Uterus (tissue), 4 donors: Measurements from ENCODE around the gene CARS1. TPM values are rescaled to one million over a fixed set of nuclear protein-coding genes. Genes with fewer than 3 reads are reported as not detected.

Experiments
- DNase-seq, 2 donors: peaks; one replicate each; pipeline ENCODE4 v3.0.0-alpha.2; 2019 to 2020
- H3K27ac ChIP-seq, 2 donors: fragments of 200-600 bp; sonication (generic); 1 replicate in 1 of 2; 2 replicates in 1 of 2; pipeline ENCODE4 v1.5.1; 2016 to 2018
- H3K27me3 ChIP-seq, 2 donors: fragments of 200-600 bp; sonication (generic); one replicate each; pipeline ENCODE4 v1.5.1; 2018 to 2019; ENCODE audit warnings: control low read depth in 1 of 2
- H3K36me3 ChIP-seq, 2 donors: fragments of 200-600 bp; sonication (generic); one replicate each; pipeline ENCODE4 v1.5.1; 2019; ENCODE audit warnings: control low read depth in 1 of 2
- H3K4me1 ChIP-seq, 2 donors: fragments of 200-600 bp; sonication (generic); one replicate each; pipeline ENCODE4 v1.5.1; 2018 to 2019; ENCODE audit warnings: control low read depth in 1 of 2
- H3K4me3 ChIP-seq, 2 donors: fragments of 200-600 bp; sonication (generic); 1 replicate in 1 of 2; 2 replicates in 1 of 2; pipeline ENCODE4 v1.5.1; 2018 to 2019; ENCODE audit warnings: mild to moderate bottlenecking in 1 of 2
- H3K9me3 ChIP-seq, 2 donors: fragments of 200-600 bp; sonication (generic); one replicate each; pipeline ENCODE4 v1.5.1; 2019; ENCODE audit warnings: control low read depth in 1 of 2
- POLR2A ChIP-seq, 2 donors: fragments of 450-650 bp; IDR thresholded peaks; one replicate each; pipeline ENCODE4 v1.6.1; 2016; ENCODE audit warnings: antibody characterized with exemption in 2 of 2, mild to moderate bottlenecking in 1 of 2, moderate library complexity in 1 of 2
- intact Hi-C: fragments of 100-400 bp; cut with DNase I; formaldehyde crosslinking; loops from one replicate; pipeline ENCODE4 v1.15.1; 2023; ENCODE audit warnings: low total_unique reads
- total RNA-seq, 4 donors: library from RNA; depleted of rRNA in 3 of 4; stranded (reverse); fragments of >200 nt in 3 of 4; gene quantifications; one replicate each; pipeline versions ENCODE4 v1.1.0 to v1.2.4, GENCODE V29; 2014 to 2023
- TF ChIP-seq, protein P1 (sequence below), 4 experiments: fragments of 200-600 bp in 2 of 4; fragments of 450-650 bp in 2 of 4; sonication (generic) in 2 of 4; IDR thresholded peaks; one replicate each; pipeline ENCODE4 v1.5.1; 2016 to 2019; ENCODE audit warnings: antibody characterized with exemption in 4 of 4, mild to moderate bottlenecking in 2 of 4, moderate library complexity in 1 of 4
- donor health status: DM: yes; HTN: yes; CAD: no.

CARS1 gene
- total RNA-seq, 4 donors from 2014 or later, result 13.2 to 39.5 (median 27.4) TPM

GRCh38 chr11:3000032-3000961 lies 56.9 kb downstream of the CARS1 start:
- Histone ChIP-seq H3K4me1 (no peaks in the 10 kb centered on the region), H3K9me3 (no peaks in the 10 kb centered on the region), H3K27me3 (no peaks in the 10 kb centered on the region), H3K27ac (no peak overlapping the region), H3K36me3 (no peaks in the 10 kb centered on the region), H3K4me3 (no peak overlapping the region)
- TF ChIP-seq, protein P1, sequence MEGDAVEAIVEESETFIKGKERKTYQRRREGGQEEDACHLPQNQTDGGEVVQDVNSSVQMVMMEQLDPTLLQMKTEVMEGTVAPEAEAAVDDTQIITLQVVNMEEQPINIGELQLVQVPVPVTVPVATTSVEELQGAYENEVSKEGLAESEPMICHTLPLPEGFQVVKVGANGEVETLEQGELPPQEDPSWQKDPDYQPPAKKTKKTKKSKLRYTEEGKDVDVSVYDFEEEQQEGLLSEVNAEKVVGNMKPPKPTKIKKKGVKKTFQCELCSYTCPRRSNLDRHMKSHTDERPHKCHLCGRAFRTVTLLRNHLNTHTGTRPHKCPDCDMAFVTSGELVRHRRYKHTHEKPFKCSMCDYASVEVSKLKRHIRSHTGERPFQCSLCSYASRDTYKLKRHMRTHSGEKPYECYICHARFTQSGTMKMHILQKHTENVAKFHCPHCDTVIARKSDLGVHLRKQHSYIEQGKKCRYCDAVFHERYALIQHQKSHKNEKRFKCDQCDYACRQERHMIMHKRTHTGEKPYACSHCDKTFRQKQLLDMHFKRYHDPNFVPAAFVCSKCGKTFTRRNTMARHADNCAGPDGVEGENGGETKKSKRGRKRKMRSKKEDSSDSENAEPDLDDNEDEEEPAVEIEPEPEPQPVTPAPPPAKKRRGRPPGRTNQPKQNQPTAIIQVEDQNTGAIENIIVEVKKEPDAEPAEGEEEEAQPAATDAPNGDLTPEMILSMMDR (IDR thresholded peaks at IDR 0.05), result no peak
- TF ChIP-seq POLR2A (IDR thresholded peaks at IDR 0.05), result no peak
- intact Hi-C loops, result no loop called here
- DNase-seq, result no peak

DNA sequence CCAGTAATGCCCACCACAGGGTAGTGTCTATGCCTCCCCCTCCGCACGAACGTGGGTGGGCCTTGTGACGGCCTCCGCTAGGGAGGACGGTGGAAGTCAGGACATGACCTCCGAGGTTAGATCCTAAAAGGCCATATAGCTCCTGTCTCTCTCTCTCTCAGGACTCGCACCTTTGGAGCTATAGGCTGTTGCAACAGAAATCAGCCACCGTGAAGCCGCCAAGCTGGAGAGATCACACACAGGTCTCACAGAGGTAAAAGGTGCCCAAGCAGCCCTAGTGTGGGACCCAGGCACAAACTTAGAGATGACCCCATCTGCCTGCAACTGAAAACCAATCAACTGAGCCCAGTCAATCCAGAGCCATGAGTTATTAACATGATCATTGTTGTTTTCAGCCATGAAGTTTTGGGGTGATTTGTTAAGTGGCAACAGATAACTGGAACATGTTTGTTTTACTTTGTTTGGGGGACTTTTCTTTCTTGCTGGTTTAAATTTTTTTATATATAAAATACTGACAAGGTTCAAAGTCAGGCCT lies 57.7 kb downstream of the CARS1 start:
- intact Hi-C loops, result no loop called here
- Histone ChIP-seq H3K27me3 (no peaks in the 10 kb centered on the region), H3K9me3 (no peaks in the 10 kb centered on the region), H3K36me3 (no peaks in the 10 kb centered on the region), H3K4me3 (no peak overlapping the region), H3K27ac (no peak overlapping the region), H3K4me1 (no peaks in the 10 kb centered on the region)
- TF ChIP-seq POLR2A (IDR thresholded peaks at IDR 0.05), result no peak
- TF ChIP-seq, protein P1 (IDR thresholded peaks at IDR 0.05), result no peak
- DNase-seq, result no peak

DNA sequence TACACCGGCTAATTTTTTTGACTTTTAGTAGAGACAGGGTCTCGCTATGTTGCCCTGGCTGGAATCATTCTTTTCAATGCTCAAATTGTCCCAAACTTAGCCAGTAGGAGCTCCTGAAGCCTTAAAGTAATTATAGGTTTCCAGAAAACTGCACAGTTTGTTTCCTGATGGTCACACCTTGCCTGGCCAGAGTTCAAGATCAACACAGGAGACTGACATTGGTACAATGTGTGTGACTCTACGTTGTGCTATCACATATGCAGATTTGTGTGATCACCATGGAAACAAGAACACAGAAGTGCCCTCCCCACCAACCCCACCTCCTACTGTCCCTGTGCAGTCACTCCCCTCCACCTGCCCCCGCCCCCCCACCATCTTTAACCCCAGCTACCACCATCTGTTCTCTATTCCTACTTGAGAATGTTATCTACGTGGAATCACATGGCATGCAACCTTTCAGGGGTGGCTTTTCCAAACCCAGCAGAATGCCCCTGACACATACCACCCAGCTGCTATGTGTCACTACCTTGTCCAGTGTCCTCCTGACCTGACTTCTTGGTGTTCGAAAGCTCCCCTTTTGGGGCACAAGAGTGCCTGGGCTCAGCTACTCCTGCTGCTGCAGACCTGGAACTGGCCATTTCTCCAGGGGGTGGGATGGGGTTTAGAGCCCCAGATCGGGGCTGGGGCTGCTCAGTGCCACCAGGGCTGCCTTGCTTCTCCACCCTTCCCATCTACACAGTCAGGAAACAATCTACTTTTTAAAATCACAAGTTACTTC lies 59.0 kb downstream of the CARS1 start:
- no peaks in the 10 kb centered on the region for H3K9me3 ChIP-seq
- no peaks in the 10 kb centered on the region for H3K4me1 ChIP-seq
- H3K27ac ChIP-seq, result no peak overlapping the region
- intact Hi-C loops, result no loop called here
- no peak for TF ChIP-seq POLR2A (IDR thresholded peaks at IDR 0.05)
- TF ChIP-seq, protein P1 (IDR thresholded peaks at IDR 0.05), result no peak
- DNase-seq, result no peak
- H3K36me3 ChIP-seq, result no peaks in the 10 kb centered on the region
- no peak overlapping the region for H3K4me3 ChIP-seq
- no peaks in the 10 kb centered on the region for H3K27me3 ChIP-seq

DNA sequence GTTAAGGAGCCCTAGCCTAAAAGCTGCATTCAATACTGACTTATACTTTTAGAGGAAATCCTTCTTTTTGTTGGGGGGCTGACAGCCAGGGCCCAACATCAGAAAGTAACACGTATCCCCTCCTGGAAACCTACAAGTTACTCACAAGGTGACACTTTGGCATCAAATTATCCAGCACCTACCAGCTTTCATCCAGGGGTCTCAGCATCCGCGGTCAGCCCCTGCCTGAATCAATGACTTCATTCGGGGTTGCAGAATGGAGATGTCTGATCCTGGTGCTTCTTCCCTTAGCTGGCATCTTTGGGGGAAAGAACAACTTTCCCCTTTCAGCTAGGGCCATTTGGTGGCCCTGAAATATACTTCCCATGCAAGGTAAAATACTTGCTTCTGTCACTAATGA lies 59.8 kb downstream of the CARS1 start:
- Histone ChIP-seq H3K4me1 (no peaks in the 10 kb centered on the region), H3K4me3 (no peak overlapping the region), H3K36me3 (no peaks in the 10 kb centered on the region), H3K27ac (no peak overlapping the region), H3K27me3 (no peaks in the 10 kb centered on the region), H3K9me3 (no peaks in the 10 kb centered on the region)
- intact Hi-C loops, result no loop called here
- TF ChIP-seq POLR2A (IDR thresholded peaks at IDR 0.05), result no peak
- TF ChIP-seq, protein P1 (IDR thresholded peaks at IDR 0.05), result no peak
- no peak for DNase-seq
